Uterus (tissue), 4 donors: Measurements from ENCODE around the gene GATAD2B. TPM values are rescaled to one million over a fixed set of nuclear protein-coding genes. Genes with fewer than 3 reads are reported as not detected.

Experiments
- DNase-seq, 2 donors: peaks; one replicate each; pipeline ENCODE4 v3.0.0-alpha.2; 2019 to 2020
- H3K27ac ChIP-seq, 2 donors: fragments of 200-600 bp; sonication (generic); 1 replicate in 1 of 2; 2 replicates in 1 of 2; pipeline ENCODE4 v1.5.1; 2016 to 2018
- H3K27me3 ChIP-seq, 2 donors: fragments of 200-600 bp; sonication (generic); one replicate each; pipeline ENCODE4 v1.5.1; 2018 to 2019; ENCODE audit warnings: control low read depth in 1 of 2
- H3K36me3 ChIP-seq, 2 donors: fragments of 200-600 bp; sonication (generic); one replicate each; pipeline ENCODE4 v1.5.1; 2019; ENCODE audit warnings: control low read depth in 1 of 2
- H3K4me1 ChIP-seq, 2 donors: fragments of 200-600 bp; sonication (generic); one replicate each; pipeline ENCODE4 v1.5.1; 2018 to 2019; ENCODE audit warnings: control low read depth in 1 of 2
- H3K4me3 ChIP-seq, 2 donors: fragments of 200-600 bp; sonication (generic); 1 replicate in 1 of 2; 2 replicates in 1 of 2; pipeline ENCODE4 v1.5.1; 2018 to 2019; ENCODE audit warnings: mild to moderate bottlenecking in 1 of 2
- H3K9me3 ChIP-seq, 2 donors: fragments of 200-600 bp; sonication (generic); one replicate each; pipeline ENCODE4 v1.5.1; 2019; ENCODE audit warnings: control low read depth in 1 of 2
- POLR2A ChIP-seq, 2 donors: fragments of 450-650 bp; IDR thresholded peaks; one replicate each; pipeline ENCODE4 v1.6.1; 2016; ENCODE audit warnings: antibody characterized with exemption in 2 of 2, mild to moderate bottlenecking in 1 of 2, moderate library complexity in 1 of 2
- intact Hi-C: fragments of 100-400 bp; cut with DNase I; formaldehyde crosslinking; loops from one replicate; pipeline ENCODE4 v1.15.1; 2023; ENCODE audit warnings: low total_unique reads
- total RNA-seq, 4 donors: library from RNA; depleted of rRNA in 3 of 4; stranded (reverse); fragments of >200 nt in 3 of 4; gene quantifications; one replicate each; pipeline versions ENCODE4 v1.1.0 to v1.2.4, GENCODE V29; 2014 to 2023
- TF ChIP-seq, protein P1 (sequence below), 4 experiments: fragments of 200-600 bp in 2 of 4; fragments of 450-650 bp in 2 of 4; sonication (generic) in 2 of 4; IDR thresholded peaks; one replicate each; pipeline ENCODE4 v1.5.1; 2016 to 2019; ENCODE audit warnings: antibody characterized with exemption in 4 of 4, mild to moderate bottlenecking in 2 of 4, moderate library complexity in 1 of 4
- donor health status: DM: yes; HTN: yes; CAD: no.

GATAD2B gene
- total RNA-seq, 4 donors from 2014 or later = 7.1 to 79.0 (median 26.6) TPM

DNA sequence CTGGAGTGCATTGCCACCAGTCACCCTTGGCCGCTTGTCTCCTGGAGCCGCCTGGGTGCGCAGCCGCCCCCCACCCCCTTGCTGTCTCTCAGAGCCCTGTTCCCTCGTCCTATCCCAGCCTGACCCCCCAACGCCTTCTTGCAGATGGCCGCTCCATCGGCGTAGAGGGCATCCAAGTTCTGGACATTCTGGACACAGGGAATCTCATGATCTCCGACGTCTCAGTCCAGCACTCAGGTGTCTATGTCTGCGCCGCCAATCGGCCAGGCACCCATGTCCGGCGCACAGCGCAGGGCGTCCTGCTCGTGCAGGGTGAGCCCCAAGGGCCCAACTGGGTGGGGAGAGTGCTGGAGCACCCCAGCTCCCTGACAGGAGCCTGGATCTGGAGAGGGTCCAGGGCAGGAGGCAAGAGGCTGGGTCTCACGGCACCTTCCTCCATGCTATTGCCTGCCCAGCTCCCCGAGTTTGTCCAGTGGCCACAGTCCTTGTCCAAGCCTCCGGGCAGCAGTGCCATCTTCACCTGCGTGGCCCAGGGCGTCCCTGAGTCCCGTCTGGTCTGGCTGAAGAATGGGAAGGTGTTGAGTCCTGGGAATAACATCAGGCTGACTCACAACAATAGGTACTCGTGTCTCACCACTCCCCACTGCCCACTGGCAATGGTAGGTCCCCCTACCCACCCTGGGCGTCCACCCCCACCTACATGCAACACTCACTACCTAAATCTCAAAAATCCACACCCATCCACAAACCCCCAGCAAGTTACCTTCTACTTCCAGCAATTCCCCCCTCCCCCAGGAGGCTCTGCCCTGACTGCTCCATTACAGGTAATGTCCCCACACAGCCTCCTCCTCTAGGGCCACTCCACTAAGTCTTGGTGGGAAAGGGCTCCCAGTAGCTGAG, 123.0 kb downstream of the GATAD2B start:
- H3K9me3 ChIP-seq = no peaks in the 10 kb centered on the region
- no peaks in the 10 kb centered on the region for H3K27me3 ChIP-seq
- H3K36me3 ChIP-seq = no peaks in the 10 kb centered on the region
- no peak overlapping the region for H3K4me3 ChIP-seq
- H3K4me1 ChIP-seq = no peaks in the 10 kb centered on the region
- TF ChIP-seq POLR2A (IDR thresholded peaks at IDR 0.05) = no peak
- TF ChIP-seq, protein P1, sequence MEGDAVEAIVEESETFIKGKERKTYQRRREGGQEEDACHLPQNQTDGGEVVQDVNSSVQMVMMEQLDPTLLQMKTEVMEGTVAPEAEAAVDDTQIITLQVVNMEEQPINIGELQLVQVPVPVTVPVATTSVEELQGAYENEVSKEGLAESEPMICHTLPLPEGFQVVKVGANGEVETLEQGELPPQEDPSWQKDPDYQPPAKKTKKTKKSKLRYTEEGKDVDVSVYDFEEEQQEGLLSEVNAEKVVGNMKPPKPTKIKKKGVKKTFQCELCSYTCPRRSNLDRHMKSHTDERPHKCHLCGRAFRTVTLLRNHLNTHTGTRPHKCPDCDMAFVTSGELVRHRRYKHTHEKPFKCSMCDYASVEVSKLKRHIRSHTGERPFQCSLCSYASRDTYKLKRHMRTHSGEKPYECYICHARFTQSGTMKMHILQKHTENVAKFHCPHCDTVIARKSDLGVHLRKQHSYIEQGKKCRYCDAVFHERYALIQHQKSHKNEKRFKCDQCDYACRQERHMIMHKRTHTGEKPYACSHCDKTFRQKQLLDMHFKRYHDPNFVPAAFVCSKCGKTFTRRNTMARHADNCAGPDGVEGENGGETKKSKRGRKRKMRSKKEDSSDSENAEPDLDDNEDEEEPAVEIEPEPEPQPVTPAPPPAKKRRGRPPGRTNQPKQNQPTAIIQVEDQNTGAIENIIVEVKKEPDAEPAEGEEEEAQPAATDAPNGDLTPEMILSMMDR (IDR thresholded peaks at IDR 0.05) = no peak
- H3K27ac ChIP-seq = no peak overlapping the region
- DNase-seq = no peak
- intact Hi-C loops = loop anchor here (5.0 to 10.0 kb wide), 2 partner anchors 175 to 192 kb away; partner anchors contain the start of genes JTB and RPS27

- intact Hi-C loops = loop anchor here (5.0 to 10.0 kb wide), 2 partner anchors 176 to 193 kb away; partner anchors contain the start of genes JTB and RPS27
Measured at GRCh38 chr1:153799016-153799415, 123.8 kb downstream of the GATAD2B start.

GRCh38 chr1:153798468-153798780, 124.3 kb downstream of the GATAD2B start:
- Histone ChIP-seq H3K9me3 (no peaks in the 10 kb centered on the region), H3K27ac (no peak overlapping the region), H3K4me1 (no peaks in the 10 kb centered on the region), H3K27me3 (no peaks in the 10 kb centered on the region), H3K4me3 (no peak overlapping the region), H3K36me3 (no peaks in the 10 kb centered on the region)
- no peak for DNase-seq
- no peak for TF ChIP-seq POLR2A (IDR thresholded peaks at IDR 0.05)
- TF ChIP-seq, protein P1 (IDR thresholded peaks at IDR 0.05) = no peak
- intact Hi-C loops = loop anchor here (5.0 to 10.0 kb wide), 2 partner anchors 176 to 194 kb away; partner anchors contain the start of genes JTB and RPS27

More at GRCh38 chr1:153799016-153799415, 123.8 kb downstream of the GATAD2B start:
- no peak for DNase-seq
- no peaks in the 10 kb centered on the region for H3K4me1 ChIP-seq
- H3K4me3 ChIP-seq = no peak overlapping the region
- no peak for TF ChIP-seq POLR2A (IDR thresholded peaks at IDR 0.05)
- TF ChIP-seq, protein P1 (IDR thresholded peaks at IDR 0.05) = no peak
- no peaks in the 10 kb centered on the region for H3K9me3 ChIP-seq
- H3K27ac ChIP-seq = no peak overlapping the region
- H3K27me3 ChIP-seq = no peaks in the 10 kb centered on the region
- H3K36me3 ChIP-seq = no peaks in the 10 kb centered on the region

GRCh38 chr1:153796786-153797659, 125.7 kb downstream of the GATAD2B start:
- peak; percentile 73 to 90 for DNase-seq
- intact Hi-C loops = loop anchor here (5.0 to 10.0 kb wide), 2 partner anchors 178 to 195 kb away; partner anchors contain the start of genes JTB and RPS27
- no peaks in the 10 kb centered on the region for H3K9me3 ChIP-seq
- no peak for TF ChIP-seq POLR2A (IDR thresholded peaks at IDR 0.05)
- TF ChIP-seq, protein P1 (IDR thresholded peaks at IDR 0.05) = peak; percentile 81 to 88 (median 88)
- no peaks in the 10 kb centered on the region for H3K36me3 ChIP-seq
- H3K27ac ChIP-seq = no peak overlapping the region
- H3K4me1 ChIP-seq = no peaks in the 10 kb centered on the region
- no peak overlapping the region for H3K4me3 ChIP-seq
- H3K27me3 ChIP-seq = no peaks in the 10 kb centered on the region
